ENCODE results near the gene HKDC1. TPM values are rescaled to one million over a fixed set of nuclear protein-coding genes. Genes with fewer than 3 reads are reported as not detected.

Gene HKDC1
- total RNA-seq, 4 donors from 2014 or later: 0.17 to 0.22 TPM; not detected in 2

GRCh38 chr10:69287181-69287580 lies 67.0 kb downstream of the HKDC1 start:
- TF ChIP-seq CTCF (IDR thresholded peaks at IDR 0.05; ENCODE audit: low read depth): no peak

DNA sequence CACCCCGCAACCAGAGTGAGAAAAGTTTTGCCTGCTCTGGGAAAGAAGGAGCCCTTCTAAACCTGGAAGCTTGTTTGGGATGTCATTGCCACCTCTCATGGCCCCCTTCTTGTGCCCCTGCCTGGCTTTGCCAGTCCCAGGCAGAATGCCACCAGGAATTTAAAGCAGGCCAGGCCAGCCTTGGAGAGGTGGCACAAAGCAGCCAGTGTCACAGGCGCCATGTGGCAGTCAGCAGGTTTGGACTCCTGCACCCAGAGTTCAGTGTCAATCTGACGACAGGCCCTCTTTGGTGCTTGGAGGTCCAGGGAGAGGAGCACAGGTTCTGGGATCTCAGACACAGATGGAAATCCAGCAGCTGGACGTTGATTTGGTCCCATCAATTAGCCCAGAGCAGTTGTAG lies 70.9 kb downstream of the HKDC1 start:
- no peak for TF ChIP-seq CTCF (IDR thresholded peaks at IDR 0.05; ENCODE audit: low read depth)

- TF ChIP-seq CTCF (IDR thresholded peaks at IDR 0.05; ENCODE audit: low read depth): no peak
Measured at GRCh38 chr10:69292459-69292858, 72.3 kb downstream of the HKDC1 start.

DNA sequence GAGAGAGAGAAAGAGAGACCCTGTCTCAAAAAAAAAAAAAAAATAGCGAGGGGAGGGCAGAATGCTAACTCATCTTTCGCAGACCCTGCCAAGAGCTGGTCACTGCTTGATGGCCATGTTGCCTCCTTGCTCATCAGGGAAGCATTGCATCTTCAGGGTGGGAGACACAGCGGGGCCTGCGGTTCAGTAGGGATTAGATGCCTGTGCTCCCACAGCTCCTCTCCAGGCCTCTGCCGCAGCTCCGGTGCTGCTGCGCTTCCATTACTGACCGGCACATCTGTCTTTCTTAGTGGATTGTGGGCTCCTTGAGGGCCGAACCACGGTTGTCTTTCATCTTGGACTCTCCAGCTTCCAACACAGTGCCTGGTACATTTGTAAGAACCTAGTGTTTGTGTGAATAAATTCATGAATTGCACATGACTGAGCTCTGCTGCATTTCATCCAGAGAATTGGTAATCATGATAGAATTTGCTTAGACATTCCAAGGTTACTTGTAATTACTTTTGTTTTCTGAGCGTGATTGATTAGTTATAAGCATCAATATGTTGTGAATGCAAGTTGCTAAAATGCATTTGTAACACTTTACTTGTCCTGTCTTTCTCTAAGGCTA lies 75.0 kb downstream of the HKDC1 start:
- TF ChIP-seq CTCF (IDR thresholded peaks at IDR 0.05; ENCODE audit: low read depth): no peak

DNA sequence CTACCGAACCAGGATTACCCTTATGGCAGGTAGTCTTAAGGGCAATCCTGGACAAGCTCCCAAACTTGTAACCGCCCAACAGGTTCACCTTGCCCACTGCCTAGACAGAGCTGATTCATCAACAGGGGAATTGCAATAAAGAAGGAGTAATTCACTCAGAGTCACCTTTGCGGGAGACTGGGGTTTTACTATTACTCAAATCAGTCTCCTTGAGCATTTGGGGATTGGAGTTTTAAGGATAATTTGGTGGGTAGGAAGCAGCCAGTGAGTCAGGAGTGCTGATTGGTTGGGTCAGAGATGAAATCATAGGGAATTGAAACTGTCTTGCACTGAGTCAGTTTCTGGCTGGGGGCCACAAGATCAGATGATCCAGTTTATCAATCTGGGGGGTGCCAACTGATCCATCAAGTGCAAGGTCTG lies 83.5 kb downstream of the HKDC1 start:
- TF ChIP-seq CTCF (IDR thresholded peaks at IDR 0.05; ENCODE audit: low read depth): no peak

DNA sequence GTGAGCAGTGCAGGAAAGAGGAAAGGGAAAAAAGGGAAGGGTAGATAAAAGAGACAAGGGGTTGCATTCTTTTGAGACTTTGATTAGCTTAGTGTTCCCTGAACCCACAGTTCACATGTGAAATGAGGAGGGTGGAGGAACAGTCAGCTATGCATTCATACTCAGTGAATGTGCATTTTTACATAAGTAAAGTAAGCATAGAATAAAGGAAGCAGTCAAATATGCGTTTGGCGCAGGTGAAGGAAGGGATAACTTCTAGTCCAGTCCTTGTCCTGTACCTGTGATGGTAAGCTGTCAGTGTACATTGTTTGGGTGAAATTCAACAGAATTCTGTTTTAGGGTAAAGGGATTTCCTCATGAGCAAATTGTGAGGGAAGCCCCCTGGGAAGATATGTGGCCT lies 86.3 kb downstream of the HKDC1 start:
- no peak for TF ChIP-seq CTCF (IDR thresholded peaks at IDR 0.05; ENCODE audit: low read depth)

DNA sequence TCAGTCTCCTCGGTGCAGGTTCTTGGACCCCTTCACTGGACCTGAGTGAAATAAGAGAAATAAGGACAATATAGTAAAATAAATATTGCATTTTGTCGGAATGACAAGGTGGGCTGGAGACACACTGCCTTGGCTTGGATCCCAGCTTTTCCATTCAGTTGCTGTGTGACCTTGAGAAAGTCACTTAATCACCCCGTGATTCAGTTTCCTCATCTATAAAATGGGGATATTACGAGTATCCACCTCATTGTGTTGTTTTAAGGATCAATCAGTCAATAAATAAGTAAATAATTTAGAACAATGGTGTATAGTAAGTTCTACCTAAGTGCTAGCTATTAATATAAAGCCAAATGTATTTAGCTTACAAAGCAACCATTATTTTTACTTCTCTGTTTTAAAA lies 87.3 kb downstream of the HKDC1 start:
- TF ChIP-seq CTCF (IDR thresholded peaks at IDR 0.05; ENCODE audit: low read depth): no peak
